CD4-positive, CD25-positive, alpha-beta regulatory T cell (primary cell): ENCODE data around the gene CPHXL. TPM values are rescaled to one million over a fixed set of nuclear protein-coding genes. Genes with fewer than 3 reads are reported as not detected.

Source experiments
- ATAC-seq, 2 donors: fragments of 150-1000 bp; cut with Tn5 transposase; one replicate each; pipeline ENCODE4 v1.10.0; 2021; ENCODE audit warnings: low read depth in 2 of 2, moderate number of reproducible peaks in 2 of 2, moderate library complexity in 1 of 2
- DNase-seq, 3 donors: peaks; one replicate each; pipeline versions ENCODE4 v3.0.0 to v3.0.0-alpha.2; 2012 to 2022; ENCODE audit warnings: mixed read lengths in 1 of 3
- H3K27ac ChIP-seq: one replicate; pipeline ENCODE4 v1.7.0; 2013; ENCODE audit warnings: mild to moderate bottlenecking, low read length; ENCODE audit not compliant: insufficient read depth, poor library complexity, severe bottlenecking
- H3K27me3 ChIP-seq: one replicate; pipeline ENCODE4 v1.7.0; 2013; ENCODE audit warnings: low read length; ENCODE audit not compliant: control insufficient read depth, insufficient read depth
- H3K36me3 ChIP-seq: one replicate; pipeline ENCODE4 v1.7.0; 2013; ENCODE audit warnings: mild to moderate bottlenecking, low read length, moderate library complexity; ENCODE audit not compliant: control insufficient read depth, insufficient read depth
- H3K4me1 ChIP-seq: 2 replicates; pipeline ENCODE4 v1.7.0; 2013; ENCODE audit warnings: mild to moderate bottlenecking, low read length; ENCODE audit not compliant: insufficient read depth, control insufficient read depth, poor library complexity, severe bottlenecking
- H3K4me3 ChIP-seq: one replicate; pipeline ENCODE4 v1.7.0; 2013; ENCODE audit warnings: low read depth, mild to moderate bottlenecking, low read length, moderate library complexity
- H3K9me3 ChIP-seq, 2 experiments: 1 replicate in 1 of 2; 2 replicates in 1 of 2; pipeline ENCODE4 v1.7.0; 2013; ENCODE audit warnings: low read length in 2 of 2, mild to moderate bottlenecking in 1 of 2, moderate library complexity in 1 of 2; ENCODE audit not compliant: control insufficient read depth in 2 of 2
- H3K27ac Mint-ChIP-seq, 3 donors: one replicate each; pipeline ENCODE4 v1.8.0; 2020 to 2022; ENCODE audit warnings: mild to moderate bottlenecking in 3 of 3, mixed read lengths in 3 of 3, moderate library complexity in 2 of 3
- H3K27me3 Mint-ChIP-seq: one replicate; pipeline ENCODE4 v1.8.0; 2022; ENCODE audit warnings: mild to moderate bottlenecking, mixed read lengths
- H3K36me3 Mint-ChIP-seq: one replicate; pipeline ENCODE4 v1.8.0; 2020; ENCODE audit warnings: mixed read lengths
- H3K4me1 Mint-ChIP-seq, 4 donors: one replicate each; pipeline ENCODE4 v1.8.0; 2020 to 2022; ENCODE audit warnings: mixed read lengths in 4 of 4, mild to moderate bottlenecking in 1 of 4
- H3K4me3 Mint-ChIP-seq, 4 donors: one replicate each; pipeline ENCODE4 v1.8.0; 2020 to 2022; ENCODE audit warnings: mild to moderate bottlenecking in 4 of 4, mixed read lengths in 4 of 4, moderate library complexity in 3 of 4
- H3K9me3 Mint-ChIP-seq, 7 donors: one replicate each; pipeline ENCODE4 v1.8.0; 2020 to 2022; ENCODE audit warnings: mixed read lengths in 7 of 7, mild to moderate bottlenecking in 3 of 7, moderate library complexity in 2 of 7
- polyA plus RNA-seq, 4 donors: library from polyadenylated mRNA; unstranded; fragments of 300-500 nt; fragmentation: Illumina TruSeq; gene quantifications; one replicate each; pipeline ENCODE4 v1.2.3, GENCODE V29; 2021
- total RNA-seq: library from RNA; stranded (reverse); gene quantifications from one replicate; pipeline ENCODE4 v1.2.3, GENCODE V29; 2022

The CPHXL gene
- total and polyA plus RNA-seq, 5 donors from 2014 or later, result not detected

DNA sequence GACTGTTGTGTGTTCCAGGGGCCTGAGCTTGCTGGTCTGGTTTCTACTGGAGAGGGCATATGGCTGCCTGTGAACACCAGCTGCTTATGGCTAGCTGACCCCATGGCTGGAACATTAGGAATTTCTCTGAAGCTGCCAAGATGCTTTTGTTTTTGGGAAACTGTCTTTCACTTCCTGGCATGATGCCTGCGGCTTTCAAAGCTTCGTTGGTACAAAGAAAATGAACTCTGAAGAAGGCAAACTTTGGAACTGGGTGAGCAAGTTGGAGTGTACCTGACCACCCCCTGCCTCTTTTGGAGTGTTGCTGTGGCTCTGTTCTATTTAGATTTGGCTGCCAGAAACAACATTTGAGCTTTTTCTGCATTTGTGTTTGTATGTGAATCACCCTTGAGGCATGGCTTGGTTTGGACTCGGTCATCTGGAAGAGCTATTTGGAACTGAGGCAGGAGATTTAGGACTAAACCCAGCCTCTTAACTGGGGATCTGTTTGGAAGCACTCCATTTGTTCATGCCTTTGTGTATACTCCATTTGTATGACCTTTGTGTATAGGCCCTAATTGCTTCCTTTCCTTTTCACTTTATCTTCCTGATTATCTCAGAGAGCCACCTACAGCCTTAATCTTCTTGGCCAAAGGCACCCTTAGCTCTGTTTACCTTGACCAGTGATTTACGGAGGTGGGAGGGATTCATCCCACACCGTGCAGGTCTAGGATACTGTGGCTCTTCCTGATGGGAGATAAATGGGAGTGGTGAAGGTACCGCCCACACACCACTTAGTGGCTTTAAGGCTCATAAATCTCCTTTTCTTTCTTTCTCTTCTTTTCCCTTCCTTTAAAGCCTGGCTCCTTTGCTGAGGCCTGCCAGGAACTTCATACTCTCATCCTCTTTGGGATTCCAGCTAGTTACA lies 7.3 kb upstream of the CPHXL start:
- DNase-seq, result no peak
- H3K4me3 ChIP-seq, result no peak overlapping the region
- H3K9me3 ChIP-seq, result no peaks in the 10 kb centered on the region
- H3K4me1 ChIP-seq, result no peaks in the 10 kb centered on the region
- H3K36me3 ChIP-seq, result no peaks in the 10 kb centered on the region
- no peaks in the 10 kb centered on the region for H3K4me1 Mint-ChIP-seq
- H3K36me3 Mint-ChIP-seq, result no peaks in the 10 kb centered on the region
- no peaks in the 10 kb centered on the region for H3K27me3 ChIP-seq
- peaks cover 0 to 2% (median 0%) of the 10 kb centered on the region in 7 donors for H3K9me3 Mint-ChIP-seq
- H3K27me3 Mint-ChIP-seq, result no peaks in the 10 kb centered on the region
- no peak overlapping the region for H3K27ac Mint-ChIP-seq
- no peak for ATAC-seq
- no peak overlapping the region for H3K4me3 Mint-ChIP-seq
- no peak overlapping the region for H3K27ac ChIP-seq

DNA sequence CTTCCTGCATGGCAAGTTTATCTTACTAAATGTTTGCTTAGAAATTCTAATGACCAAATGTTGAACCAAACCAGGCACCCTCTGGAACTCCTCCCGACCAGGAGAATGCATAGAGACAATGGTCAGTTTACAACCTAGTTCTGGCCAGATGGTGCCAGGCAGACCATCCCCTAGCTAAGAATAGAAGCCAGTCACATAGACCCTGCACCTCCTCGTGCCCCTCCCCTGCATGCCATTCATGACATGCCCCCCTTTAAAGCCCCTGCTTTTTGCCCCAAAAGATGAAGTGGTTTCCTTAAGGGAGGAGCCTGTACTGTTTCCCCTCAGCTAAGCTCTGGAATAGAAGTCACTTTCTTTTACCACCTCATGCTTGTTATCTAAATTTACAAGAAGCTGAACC lies 6.6 kb upstream of the CPHXL start:
- Mint-ChIP-seq H3K27me3 (no peaks in the 10 kb centered on the region), H3K9me3 (peaks cover 0 to 2% (median 0%) of the 10 kb centered on the region in 7 donors), H3K27ac (no peak overlapping the region), H3K4me3 (no peak overlapping the region), H3K36me3 (no peaks in the 10 kb centered on the region), H3K4me1 (no peaks in the 10 kb centered on the region)
- Histone ChIP-seq H3K9me3 (no peaks in the 10 kb centered on the region), H3K27ac (no peak overlapping the region), H3K4me1 (no peaks in the 10 kb centered on the region), H3K36me3 (no peaks in the 10 kb centered on the region), H3K4me3 (no peak overlapping the region), H3K27me3 (no peaks in the 10 kb centered on the region)
- ATAC-seq, result no peak
- DNase-seq, result no peak

DNA sequence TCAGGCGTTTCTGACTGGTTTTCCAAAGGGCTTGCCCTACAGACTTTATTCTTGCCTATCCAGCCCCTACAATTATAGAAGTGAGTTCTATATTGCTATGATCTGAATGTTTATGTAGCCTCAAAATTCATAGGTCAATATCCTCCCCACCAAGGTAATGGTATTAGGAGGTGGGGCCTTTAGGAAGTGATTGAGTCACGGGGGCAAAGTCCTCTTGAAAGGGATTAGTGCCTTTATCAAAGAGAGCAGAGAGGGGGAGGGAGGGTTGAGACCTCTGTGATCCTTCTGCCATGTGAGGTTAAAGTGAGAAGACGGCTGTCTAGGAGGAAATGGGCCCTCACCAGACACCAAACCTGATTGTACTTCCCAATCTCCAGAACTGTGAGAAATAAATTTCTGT lies 931 bp upstream of the CPHXL start:
- Histone ChIP-seq H3K36me3 (no peaks in the 10 kb centered on the region), H3K27me3 (no peaks in the 10 kb centered on the region), H3K4me1 (no peaks in the 10 kb centered on the region), H3K9me3 (no peaks in the 10 kb centered on the region), H3K27ac (no peak overlapping the region), H3K4me3 (no peak overlapping the region)
- Mint-ChIP-seq H3K27me3 (no peaks in the 10 kb centered on the region), H3K4me3 (no peak overlapping the region), H3K27ac (no peak overlapping the region), H3K4me1 (no peaks in the 10 kb centered on the region), H3K9me3 (peaks cover 0 to 7% (median 0%) of the 10 kb centered on the region in 7 donors), H3K36me3 (no peaks in the 10 kb centered on the region)
- ATAC-seq (no peak), DNase-seq (no peak)

DNA sequence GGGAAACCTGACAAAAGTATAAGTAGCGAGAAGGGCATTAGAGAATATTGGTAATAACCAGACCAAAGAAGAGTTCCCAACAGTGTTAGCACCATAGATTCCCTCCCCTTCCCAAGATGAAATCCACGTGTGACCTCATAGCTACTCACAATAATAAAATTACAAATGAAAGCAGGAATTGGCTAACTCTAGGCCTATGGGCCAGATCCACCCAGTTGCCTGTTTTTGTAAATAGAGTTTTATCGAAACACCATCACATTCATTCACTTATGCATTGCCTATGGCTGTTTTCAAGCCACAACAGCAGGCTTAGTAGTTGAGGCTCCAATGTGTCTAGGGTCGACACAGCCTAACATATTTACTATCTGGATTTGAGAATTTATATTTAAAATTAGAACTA lies 7.8 kb downstream of the CPHXL start:
- ATAC-seq (no peak), DNase-seq (no peak)
- Mint-ChIP-seq H3K4me1 (no peaks in the 10 kb centered on the region), H3K4me3 (no peak overlapping the region), H3K9me3 (peaks cover 0 to 17% (median 2%) of the 10 kb centered on the region in 7 donors), H3K36me3 (no peaks in the 10 kb centered on the region), H3K27ac (no peak overlapping the region), H3K27me3 (peaks cover 13% of the 10 kb centered on the region)
- H3K4me1 ChIP-seq, result no peaks in the 10 kb centered on the region
- no peak overlapping the region for H3K27ac ChIP-seq
- H3K36me3 ChIP-seq, result no peaks in the 10 kb centered on the region
- peaks cover 2% of the 10 kb centered on the region for H3K27me3 ChIP-seq
- H3K4me3 ChIP-seq, result no peak overlapping the region
- no peaks in the 10 kb centered on the region for H3K9me3 ChIP-seq

DNA sequence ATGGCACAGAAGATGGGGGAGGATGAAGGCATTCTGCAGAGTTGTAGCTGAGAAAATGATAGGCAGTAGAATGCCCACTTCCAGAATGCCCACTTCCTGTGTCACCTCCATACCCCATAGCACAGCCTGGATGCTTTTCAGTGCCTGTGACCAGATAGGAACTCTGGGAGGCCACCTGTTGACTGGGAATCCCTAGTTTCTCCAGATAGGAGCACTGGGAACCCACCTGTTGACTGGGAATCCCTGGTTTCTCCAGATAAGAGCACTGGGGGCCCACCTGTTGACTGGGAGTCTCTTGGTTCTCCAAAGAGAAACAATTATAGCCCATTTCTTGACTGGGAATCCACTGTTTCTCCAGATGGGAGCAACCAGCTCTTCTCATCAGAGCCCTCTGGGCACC lies 11.6 kb downstream of the CPHXL start:
- H3K27ac ChIP-seq, result no peak overlapping the region
- H3K36me3 Mint-ChIP-seq, result no peaks in the 10 kb centered on the region
- no peak overlapping the region for H3K27ac Mint-ChIP-seq
- H3K4me3 ChIP-seq, result no peak overlapping the region
- no peaks in the 10 kb centered on the region for H3K4me1 Mint-ChIP-seq
- H3K4me1 ChIP-seq, result no peaks in the 10 kb centered on the region
- H3K36me3 ChIP-seq, result no peaks in the 10 kb centered on the region
- peaks cover 17% of the 10 kb centered on the region for H3K27me3 Mint-ChIP-seq
- H3K9me3 ChIP-seq, result peaks cover 0 to 20% of the 10 kb centered on the region in 2 experiments
- H3K4me3 Mint-ChIP-seq, result no peak overlapping the region
- ATAC-seq (no peak), DNase-seq (no peak)
- H3K9me3 Mint-ChIP-seq, result peaks cover 1 to 22% (median 6%) of the 10 kb centered on the region in 7 donors
- H3K27me3 ChIP-seq, result peaks cover 2% of the 10 kb centered on the region

DNA sequence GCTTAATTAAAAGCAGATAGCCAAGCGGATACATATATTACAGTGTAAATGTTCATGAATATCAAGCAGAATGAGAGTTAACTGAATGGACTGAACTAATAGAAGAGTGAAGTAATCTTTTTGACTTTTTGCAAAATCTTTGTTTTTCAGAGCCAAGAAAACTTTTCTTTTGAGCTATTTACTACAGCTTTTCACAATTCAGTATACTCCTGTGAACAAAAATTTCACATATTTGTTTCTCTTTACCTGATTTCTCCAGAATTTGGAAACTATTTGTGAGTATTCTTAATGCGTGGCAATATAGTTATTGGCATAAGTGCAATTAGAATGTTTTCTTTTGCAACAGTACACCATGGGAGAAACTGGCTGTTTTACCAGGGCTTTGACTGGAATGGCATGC lies 15.9 kb downstream of the CPHXL start:
- H3K27ac Mint-ChIP-seq, result no peak overlapping the region
- Histone ChIP-seq H3K9me3 (peaks cover 0 to 27% of the 10 kb centered on the region in 2 experiments), H3K4me3 (no peak overlapping the region), H3K4me1 (no peaks in the 10 kb centered on the region), H3K36me3 (no peaks in the 10 kb centered on the region), H3K27me3 (no peaks in the 10 kb centered on the region), H3K27ac (no peak overlapping the region)
- no peaks in the 10 kb centered on the region for H3K4me1 Mint-ChIP-seq
- DNase-seq (no peak), ATAC-seq (no peak)
- peaks cover 2 to 25% (median 6%) of the 10 kb centered on the region in 7 donors for H3K9me3 Mint-ChIP-seq
- no peak overlapping the region for H3K4me3 Mint-ChIP-seq
- H3K27me3 Mint-ChIP-seq, result peaks cover 12% of the 10 kb centered on the region
- H3K36me3 Mint-ChIP-seq, result no peaks in the 10 kb centered on the region

DNA sequence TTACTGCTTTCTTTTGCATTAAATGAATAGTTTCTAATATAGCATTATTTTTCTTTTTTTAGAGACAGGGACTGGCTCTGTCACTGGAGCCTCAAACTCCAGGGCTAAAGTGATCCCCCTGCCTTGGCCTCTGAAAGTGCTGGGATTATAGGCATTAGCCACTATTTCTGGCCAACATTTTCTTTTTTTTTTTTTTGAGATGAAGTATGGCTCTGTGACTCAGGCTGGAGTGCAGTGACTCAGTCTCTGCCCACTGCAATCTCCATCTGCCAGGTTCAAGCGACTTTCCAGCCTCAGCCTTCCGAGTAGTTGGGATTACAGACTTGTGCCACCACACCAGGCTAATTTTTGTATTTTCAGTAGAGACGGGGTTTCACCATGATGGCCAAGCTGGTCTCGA lies 23.0 kb downstream of the CPHXL start:
- Histone ChIP-seq H3K4me3 (no peak overlapping the region), H3K27ac (no peak overlapping the region), H3K27me3 (no peaks in the 10 kb centered on the region), H3K9me3 (no peaks in the 10 kb centered on the region), H3K4me1 (no peaks in the 10 kb centered on the region), H3K36me3 (no peaks in the 10 kb centered on the region)
- H3K27me3 Mint-ChIP-seq, result peaks cover 8% of the 10 kb centered on the region
- no peaks in the 10 kb centered on the region for H3K4me1 Mint-ChIP-seq
- ATAC-seq (no peak), DNase-seq (no peak)
- H3K4me3 Mint-ChIP-seq, result no peak overlapping the region
- peaks cover 0 to 5% (median 0%) of the 10 kb centered on the region in 7 donors for H3K9me3 Mint-ChIP-seq
- H3K27ac Mint-ChIP-seq, result no peak overlapping the region
- no peaks in the 10 kb centered on the region for H3K36me3 Mint-ChIP-seq

DNA sequence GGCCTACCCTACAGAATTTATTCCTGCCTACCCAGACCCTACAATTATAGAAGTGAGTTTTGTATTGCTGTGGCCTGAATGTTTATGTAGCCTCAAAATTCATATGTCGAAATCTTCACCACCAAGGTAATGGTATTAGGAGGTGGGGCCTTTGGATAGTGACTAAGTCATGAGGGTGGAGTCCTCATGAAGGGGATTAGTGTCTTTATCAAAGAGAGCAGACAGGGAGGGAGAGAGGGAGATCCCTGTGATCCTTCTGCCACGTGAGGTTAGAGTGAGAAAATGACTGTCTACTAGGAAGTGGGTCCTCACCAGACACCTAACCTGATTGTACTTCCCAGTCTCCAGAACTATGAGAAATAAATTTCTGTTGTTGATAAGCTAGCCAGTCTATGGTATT lies 24.0 kb downstream of the CPHXL start:
- Histone ChIP-seq H3K4me3 (no peak overlapping the region), H3K9me3 (no peaks in the 10 kb centered on the region), H3K27ac (no peak overlapping the region), H3K4me1 (no peaks in the 10 kb centered on the region), H3K27me3 (no peaks in the 10 kb centered on the region), H3K36me3 (no peaks in the 10 kb centered on the region)
- H3K36me3 Mint-ChIP-seq, result no peaks in the 10 kb centered on the region
- ATAC-seq, result no peak
- H3K27me3 Mint-ChIP-seq, result peaks cover 7% of the 10 kb centered on the region
- peaks cover 0 to 5% (median 0%) of the 10 kb centered on the region in 7 donors for H3K9me3 Mint-ChIP-seq
- H3K4me3 Mint-ChIP-seq, result no peak overlapping the region
- no peaks in the 10 kb centered on the region for H3K4me1 Mint-ChIP-seq
- no peak for DNase-seq
- H3K27ac Mint-ChIP-seq, result no peak overlapping the region
